Fibroblast of lung (primary cell): ENCODE measurements around the gene CFAP299.
"Not testable (repeated sequence)": the region's sequence is repeated elsewhere in the genome, so short reads cannot be mapped to it uniquely, and the experiment has no call there.

ENCODE experiments used
- CTCF ChIP-seq, 2 donors: IDR thresholded peaks in 1 of 2; conservative IDR thresholded peaks in 1 of 2; 1 replicate in 1 of 2; 2 replicates in 1 of 2; pipeline ENCODE4 v1.5.1; 2011 to 2012; ENCODE audit warnings: low read length in 2 of 2, control low read depth in 1 of 2, inconsistent platforms in 1 of 2, low read depth in 1 of 2, mild to moderate bottlenecking in 1 of 2
- EZH2 ChIP-seq: IDR thresholded peaks from 2 replicates; pipeline ENCODE4 v1.5.1; 2012; ENCODE audit warnings: low read length, control low read depth, mild to moderate bottlenecking; ENCODE audit errors: missing control alignments

- TF ChIP-seq CTCF (conservative IDR thresholded peaks at IDR 0.05 in 1 of 2, IDR thresholded peaks at IDR 0.05 in 1 of 2; ENCODE audit: low read depth in 1 of 2, low read length in 2 of 2); EZH2: not testable (repeated sequence)
Observed at GRCh38 chr4:80670118-80670517, 334.6 kb downstream of the CFAP299 start.
